CD4-positive, alpha-beta T cell treated with Interferon gamma for 1 hour (primary cell): ENCODE measurements around the gene SBK3.
"Not testable (repeated sequence)": the region's sequence is repeated elsewhere in the genome, so short reads cannot be mapped to it uniquely, and the experiment has no call there.

Experiments used
- DNase-seq: peaks from one replicate; pipeline ENCODE4 v3.0.0-alpha.2; 2020

Gene SBK3

GRCh38 chr19:55573929-55574328 is 28.6 kb upstream of the SBK3 start:
- not testable (repeated sequence) for DNase-seq

GRCh38 chr19:55569477-55569876 is 24.1 kb upstream of the SBK3 start:
- not testable (repeated sequence) for DNase-seq

DNA sequence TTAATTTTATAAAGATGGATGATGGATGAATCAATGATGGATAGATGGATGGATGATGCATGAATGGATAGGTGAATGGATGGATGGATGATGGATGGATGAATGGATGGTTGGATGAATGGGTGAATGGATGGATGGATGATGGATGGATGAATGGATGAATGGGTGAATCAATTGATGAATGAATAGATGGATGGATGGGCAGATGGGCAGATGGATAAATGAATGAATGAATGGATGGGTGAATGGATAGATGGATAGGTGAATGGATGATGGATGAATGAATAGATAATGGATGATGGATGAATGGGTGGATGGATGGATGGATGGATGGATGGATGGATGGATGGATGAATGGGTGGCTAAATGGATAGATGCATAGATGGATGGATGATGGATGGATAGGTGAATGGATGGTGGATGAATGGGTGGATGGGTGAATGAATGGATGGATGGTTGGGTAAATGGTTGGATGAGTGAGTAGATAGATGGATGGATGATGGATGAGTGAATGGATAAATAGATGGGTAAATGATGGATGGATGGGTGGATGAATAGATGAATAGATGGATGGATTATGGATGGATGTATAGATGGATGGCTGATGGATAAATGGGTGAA is 22.5 kb upstream of the SBK3 start:
- no peak for DNase-seq

- DNase-seq: no peak
These were observed 21.5 kb upstream of the SBK3 start for GRCh38 chr19:55566823-55567222.

GRCh38 chr19:55563261-55563690 is 17.9 kb upstream of the SBK3 start:
- no peak for DNase-seq

DNA sequence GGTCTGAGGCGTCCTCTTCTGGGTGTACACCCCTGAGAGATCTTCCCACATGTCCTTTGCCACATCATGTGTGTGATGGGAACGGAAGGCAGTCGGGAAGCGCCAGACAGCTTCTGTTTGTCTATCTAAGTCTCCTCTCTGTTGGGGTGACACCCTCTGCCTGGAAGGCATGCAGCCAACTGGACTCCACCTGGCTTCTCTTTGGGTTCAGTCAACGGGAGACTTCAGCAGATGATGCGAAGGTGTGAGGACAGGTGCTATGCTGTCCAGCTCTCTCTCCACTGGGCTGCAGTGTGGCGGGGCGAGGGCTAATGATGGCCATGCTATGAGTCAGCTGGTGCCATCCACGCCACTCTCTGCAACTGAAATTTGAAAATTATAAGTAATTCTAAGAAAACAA is 14.3 kb upstream of the SBK3 start:
- DNase-seq: no peak

- no peak for DNase-seq
These were observed 9.4 kb upstream of the SBK3 start for GRCh38 chr19:55554741-55555152.

GRCh38 chr19:55554302-55554701 is 9.0 kb upstream of the SBK3 start:
- DNase-seq: no peak

- DNase-seq: no peak
These were observed 8.2 kb upstream of the SBK3 start for GRCh38 chr19:55553217-55554182.

GRCh38 chr19:55552620-55553019 is 7.3 kb upstream of the SBK3 start:
- no peak for DNase-seq

GRCh38 chr19:55552206-55552605 is 6.9 kb upstream of the SBK3 start:
- no peak for DNase-seq

DNA sequence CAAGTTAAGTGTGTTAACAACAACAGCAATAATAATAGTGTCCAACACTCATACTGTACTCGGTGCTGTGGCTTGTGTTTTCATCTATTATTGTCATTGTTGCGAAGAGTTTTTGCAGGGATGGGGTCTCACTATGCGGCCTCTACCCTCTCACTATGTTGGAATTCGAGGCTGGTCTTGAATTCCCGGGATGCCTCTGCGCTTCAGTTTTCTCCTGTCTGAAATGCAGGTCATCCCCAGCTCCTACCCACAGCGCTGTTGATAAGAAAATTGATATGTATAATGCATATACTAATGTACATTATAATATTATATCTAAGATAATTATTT is 4.9 kb upstream of the SBK3 start:
- DNase-seq: no peak

GRCh38 chr19:55549500-55550320 is 4.4 kb upstream of the SBK3 start:
- no peak for DNase-seq

GRCh38 chr19:55546822-55547614 is 1.7 kb upstream of the SBK3 start:
- no peak for DNase-seq

GRCh38 chr19:55546011-55546410 is 668 bp upstream of the SBK3 start:
- DNase-seq: no peak

GRCh38 chr19:55544776-55545439 is 435 bp downstream of the SBK3 start:
- no peak for DNase-seq

DNA sequence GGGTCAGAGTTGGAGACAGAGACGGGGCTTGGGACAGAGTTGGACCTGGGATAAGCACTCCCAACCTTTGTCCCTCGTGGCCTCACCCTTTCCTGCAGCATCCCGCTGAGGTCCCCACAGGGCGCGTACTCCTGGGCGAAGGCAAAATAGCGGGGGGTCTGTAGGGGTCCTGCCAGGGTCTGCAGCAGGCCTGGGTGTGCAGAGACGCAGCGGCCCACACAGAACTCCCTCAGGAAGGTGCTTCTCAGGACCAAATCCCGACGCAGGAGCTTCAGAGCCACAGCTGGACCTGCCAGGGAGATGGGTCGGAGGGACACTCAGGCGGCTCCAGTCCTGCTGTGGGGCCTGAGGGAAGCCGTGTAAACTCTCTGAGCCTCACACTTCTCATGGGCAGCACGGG is 1.3 kb downstream of the SBK3 start:
- no peak for DNase-seq

DNA sequence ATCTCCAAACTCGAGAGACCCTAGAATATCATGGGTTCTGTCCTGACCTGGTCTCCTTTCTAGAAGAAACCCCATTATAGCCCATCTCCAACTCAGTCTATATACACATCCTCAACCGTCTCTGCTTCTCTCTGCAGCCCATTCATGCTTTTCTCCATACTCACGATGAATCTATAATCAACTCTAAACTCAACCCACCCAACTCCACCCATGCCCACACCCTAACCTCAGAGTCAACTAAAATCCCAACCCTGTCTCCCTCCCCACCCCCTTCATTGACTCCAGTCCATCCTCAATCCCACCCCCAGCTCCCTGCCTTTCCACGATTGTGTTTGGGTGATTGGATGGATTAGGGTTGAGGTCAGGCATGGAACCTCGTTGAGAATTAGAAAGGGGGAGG is 1.8 kb downstream of the SBK3 start:
- no peak for DNase-seq

- DNase-seq: no peak
These were observed 3.0 kb downstream of the SBK3 start for GRCh38 chr19:55542292-55542855.

DNA sequence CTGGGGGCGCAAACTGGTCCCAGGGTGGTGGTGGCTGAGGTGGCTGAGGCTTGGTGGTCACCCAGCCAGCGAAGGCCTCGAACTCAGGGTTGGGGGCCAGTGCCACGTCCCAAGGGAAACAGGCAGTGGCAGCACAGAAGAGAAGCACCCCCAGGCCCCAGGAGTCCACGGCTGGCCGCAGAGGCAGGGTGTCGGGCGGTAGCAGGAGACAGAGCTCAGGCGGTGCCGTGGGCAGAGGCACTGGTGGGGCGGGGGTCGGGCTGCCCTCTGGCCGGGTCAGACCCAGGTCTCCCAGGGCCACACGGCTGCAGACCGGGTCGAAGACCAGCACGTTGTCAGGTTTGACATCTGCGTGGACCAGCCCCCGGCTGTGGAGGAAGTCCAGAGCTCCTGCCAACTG is 4.3 kb downstream of the SBK3 start:
- no peak for DNase-seq

DNA sequence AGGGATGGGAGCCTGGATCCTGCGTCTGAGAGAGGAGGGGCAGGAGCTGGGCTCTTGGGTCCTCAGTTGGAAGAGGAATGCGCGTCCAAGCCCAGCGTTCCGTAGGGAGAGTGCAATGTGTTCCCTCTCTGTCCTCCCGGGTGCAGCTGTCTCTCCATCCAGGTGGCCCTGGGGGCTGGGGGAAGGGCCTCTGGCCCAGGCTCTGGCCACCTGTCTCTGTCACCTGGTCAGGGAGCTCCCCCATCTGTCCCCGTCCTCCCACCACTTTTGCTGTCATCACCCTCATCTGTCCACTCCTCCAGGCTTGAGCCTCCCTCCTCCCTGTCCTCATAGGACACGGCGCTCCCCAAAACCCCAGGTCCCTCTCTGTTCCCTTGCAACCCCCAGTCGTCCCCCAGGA is 4.7 kb downstream of the SBK3 start:
- DNase-seq: no peak
